ENCODE data around the gene TACR2. TPM values are rescaled to one million over a fixed set of nuclear protein-coding genes. Genes with fewer than 3 reads are reported as not detected.

Gene TACR2
- polyA plus RNA-seq, 4 donors = 0.81 to 4.0 (median 0.86) TPM; not detected in 1

GRCh38 chr10:69376662-69377061 is 40.1 kb downstream of the TACR2 start:
- WGBS, 3 donors = 89 to 96% (median 96%) methylated on average over 11 of the region's 11 CpGs
- no peaks in the 10 kb centered on the region for H3K4me1 ChIP-seq (ENCODE audit: control insufficient read depth in 3 of 3, insufficient read depth in 2 of 3, low read depth in 1 of 3, low read length in 2 of 3)
- peaks cover 0 to 10% (median 0%) of the 10 kb centered on the region in 3 donors for H3K27me3 ChIP-seq (ENCODE audit: control insufficient read depth in 3 of 3, insufficient read depth in 3 of 3, low read length in 3 of 3)
- FAIRE-seq = no peak
- DNase-seq = no peak
- H3K4me3 ChIP-seq (ENCODE audit: low read depth in 1 of 3, low read length in 3 of 3) = no peak overlapping the region
- H3K27ac ChIP-seq (ENCODE audit: low read depth in 1 of 3, low read length in 2 of 3) = no peak overlapping the region
- H3K9me3 ChIP-seq (ENCODE audit: control insufficient read depth in 2 of 2, insufficient read depth in 1 of 2, low read depth in 1 of 2, low read length in 1 of 2) = no peaks in the 10 kb centered on the region
- H3K36me3 ChIP-seq (ENCODE audit: control insufficient read depth in 3 of 3, insufficient read depth in 2 of 3, low read depth in 1 of 3, low read length in 3 of 3) = peaks cover 3 to 26% (median 5%) of the 10 kb centered on the region in 3 donors

- Histone ChIP-seq H3K36me3 (ENCODE audit: control insufficient read depth in 3 of 3, insufficient read depth in 2 of 3, low read depth in 1 of 3, low read length in 3 of 3) (peaks cover 3 to 26% (median 5%) of the 10 kb centered on the region in 3 donors), H3K9me3 (ENCODE audit: control insufficient read depth in 2 of 2, insufficient read depth in 1 of 2, low read depth in 1 of 2, low read length in 1 of 2) (no peaks in the 10 kb centered on the region), H3K4me3 (ENCODE audit: low read depth in 1 of 3, low read length in 3 of 3) (no peak overlapping the region), H3K27ac (ENCODE audit: low read depth in 1 of 3, low read length in 2 of 3) (no peak overlapping the region), H3K27me3 (ENCODE audit: control insufficient read depth in 3 of 3, insufficient read depth in 3 of 3, low read length in 3 of 3) (peaks cover 0 to 10% (median 0%) of the 10 kb centered on the region in 3 donors), H3K4me1 (ENCODE audit: control insufficient read depth in 3 of 3, insufficient read depth in 2 of 3, low read depth in 1 of 3, low read length in 2 of 3) (no peaks in the 10 kb centered on the region)
- WGBS, 3 donors = 48 to 56% (median 55%) methylated on average over 19 of the region's 19 CpGs
- DNase-seq = no peak
- no peak for FAIRE-seq
These were observed 41.2 kb downstream of the TACR2 start for GRCh38 chr10:69375307-69376151.

- no peaks in the 10 kb centered on the region for H3K4me1 ChIP-seq (ENCODE audit: control insufficient read depth in 3 of 3, insufficient read depth in 2 of 3, low read depth in 1 of 3, low read length in 2 of 3)
- DNase-seq (no peak), FAIRE-seq (no peak)
- no peaks in the 10 kb centered on the region for H3K9me3 ChIP-seq (ENCODE audit: control insufficient read depth in 2 of 2, insufficient read depth in 1 of 2, low read depth in 1 of 2, low read length in 1 of 2)
- H3K36me3 ChIP-seq (ENCODE audit: control insufficient read depth in 3 of 3, insufficient read depth in 2 of 3, low read depth in 1 of 3, low read length in 3 of 3) = peaks cover 0 to 27% (median 5%) of the 10 kb centered on the region in 3 donors
- peaks cover 0 to 10% (median 0%) of the 10 kb centered on the region in 3 donors for H3K27me3 ChIP-seq (ENCODE audit: control insufficient read depth in 3 of 3, insufficient read depth in 3 of 3, low read length in 3 of 3)
- no peak overlapping the region for H3K27ac ChIP-seq (ENCODE audit: low read depth in 1 of 3, low read length in 2 of 3)
- 93 to 98% (median 96%) methylated on average over 2 of the region's 2 CpGs for WGBS, 3 donors
- no peak overlapping the region for H3K4me3 ChIP-seq (ENCODE audit: low read depth in 1 of 3, low read length in 3 of 3)
These were observed 41.8 kb downstream of the TACR2 start for GRCh38 chr10:69374931-69375306.

- Histone ChIP-seq H3K4me1 (ENCODE audit: control insufficient read depth in 3 of 3, insufficient read depth in 2 of 3, low read depth in 1 of 3, low read length in 2 of 3) (no peaks in the 10 kb centered on the region), H3K36me3 (ENCODE audit: control insufficient read depth in 3 of 3, insufficient read depth in 2 of 3, low read depth in 1 of 3, low read length in 3 of 3) (peaks cover 0 to 22% (median 5%) of the 10 kb centered on the region in 3 donors), H3K27me3 (ENCODE audit: control insufficient read depth in 3 of 3, insufficient read depth in 3 of 3, low read length in 3 of 3) (peaks cover 0 to 10% (median 0%) of the 10 kb centered on the region in 3 donors), H3K27ac (ENCODE audit: low read depth in 1 of 3, low read length in 2 of 3) (no peak overlapping the region), H3K4me3 (ENCODE audit: low read depth in 1 of 3, low read length in 3 of 3) (no peak overlapping the region), H3K9me3 (ENCODE audit: control insufficient read depth in 2 of 2, insufficient read depth in 1 of 2, low read depth in 1 of 2, low read length in 1 of 2) (no peaks in the 10 kb centered on the region)
- WGBS, 3 donors = 80 to 89% (median 85%) methylated on average over 13 of the region's 13 CpGs
- FAIRE-seq (no peak), DNase-seq (no peak)
These were observed 42.5 kb downstream of the TACR2 start for GRCh38 chr10:69374242-69374641.

- DNase-seq (no peak), FAIRE-seq (no peak)
- peaks cover 0 to 10% (median 0%) of the 10 kb centered on the region in 3 donors for H3K27me3 ChIP-seq (ENCODE audit: control insufficient read depth in 3 of 3, insufficient read depth in 3 of 3, low read length in 3 of 3)
- no peak overlapping the region for H3K27ac ChIP-seq (ENCODE audit: low read depth in 1 of 3, low read length in 2 of 3)
- H3K4me3 ChIP-seq (ENCODE audit: low read depth in 1 of 3, low read length in 3 of 3) = no peak overlapping the region
- WGBS, 3 donors = 84 to 88% (median 85%) methylated on average over 9 of the region's 9 CpGs
- no peaks in the 10 kb centered on the region for H3K9me3 ChIP-seq (ENCODE audit: control insufficient read depth in 2 of 2, insufficient read depth in 1 of 2, low read depth in 1 of 2, low read length in 1 of 2)
- H3K36me3 ChIP-seq (ENCODE audit: control insufficient read depth in 3 of 3, insufficient read depth in 2 of 3, low read depth in 1 of 3, low read length in 3 of 3) = peaks cover 0 to 30% (median 3%) of the 10 kb centered on the region in 3 donors
- no peaks in the 10 kb centered on the region for H3K4me1 ChIP-seq (ENCODE audit: control insufficient read depth in 3 of 3, insufficient read depth in 2 of 3, low read depth in 1 of 3, low read length in 2 of 3)
These were observed 44.4 kb downstream of the TACR2 start for GRCh38 chr10:69372126-69372980.

GRCh38 chr10:69367469-69367868 is 49.2 kb downstream of the TACR2 start:
- Histone ChIP-seq H3K36me3 (ENCODE audit: control insufficient read depth in 3 of 3, insufficient read depth in 2 of 3, low read depth in 1 of 3, low read length in 3 of 3) (peaks cover 0 to 27% (median 0%) of the 10 kb centered on the region in 3 donors), H3K9me3 (ENCODE audit: control insufficient read depth in 2 of 2, insufficient read depth in 1 of 2, low read depth in 1 of 2, low read length in 1 of 2) (no peaks in the 10 kb centered on the region), H3K4me3 (ENCODE audit: low read depth in 1 of 3, low read length in 3 of 3) (no peak overlapping the region), H3K27ac (ENCODE audit: low read depth in 1 of 3, low read length in 2 of 3) (no peak overlapping the region), H3K27me3 (ENCODE audit: control insufficient read depth in 3 of 3, insufficient read depth in 3 of 3, low read length in 3 of 3) (no peaks in the 10 kb centered on the region), H3K4me1 (ENCODE audit: control insufficient read depth in 3 of 3, insufficient read depth in 2 of 3, low read depth in 1 of 3, low read length in 2 of 3) (no peaks in the 10 kb centered on the region)
- DNase-seq (no peak), FAIRE-seq (no peak)
- 75 to 84% (median 79%) methylated on average over 4 of the region's 4 CpGs for WGBS, 3 donors

GRCh38 chr10:69366738-69367137 is 50.0 kb downstream of the TACR2 start:
- H3K4me3 ChIP-seq (ENCODE audit: low read depth in 1 of 3, low read length in 3 of 3) = no peak overlapping the region
- 91 to 98% (median 93%) methylated on average over 5 of the region's 5 CpGs for WGBS, 3 donors

GRCh38 chr10:69364232-69364940 is 52.3 kb downstream of the TACR2 start:
- H3K27me3 ChIP-seq (ENCODE audit: control insufficient read depth in 3 of 3, insufficient read depth in 3 of 3, low read length in 3 of 3) = no peaks in the 10 kb centered on the region
- 91 to 97% (median 95%) methylated on average over 9 of the region's 9 CpGs for WGBS, 3 donors
- FAIRE-seq = no peak
- DNase-seq = no peak
- H3K4me3 ChIP-seq (ENCODE audit: low read depth in 1 of 3, low read length in 3 of 3) = no peak overlapping the region
- H3K4me1 ChIP-seq (ENCODE audit: control insufficient read depth in 3 of 3, insufficient read depth in 2 of 3, low read depth in 1 of 3, low read length in 2 of 3) = peaks cover 0 to 6% (median 0%) of the 10 kb centered on the region in 3 donors
- H3K27ac ChIP-seq (ENCODE audit: low read depth in 1 of 3, low read length in 2 of 3) = no peak overlapping the region
- peaks cover 0 to 39% (median 0%) of the 10 kb centered on the region in 3 donors for H3K36me3 ChIP-seq (ENCODE audit: control insufficient read depth in 3 of 3, insufficient read depth in 2 of 3, low read depth in 1 of 3, low read length in 3 of 3)
- no peaks in the 10 kb centered on the region for H3K9me3 ChIP-seq (ENCODE audit: control insufficient read depth in 2 of 2, insufficient read depth in 1 of 2, low read depth in 1 of 2, low read length in 1 of 2)

More at GRCh38 chr10:69366738-69367137, 50.0 kb downstream of the TACR2 start:
- peaks cover 0 to 27% (median 0%) of the 10 kb centered on the region in 3 donors for H3K36me3 ChIP-seq (ENCODE audit: control insufficient read depth in 3 of 3, insufficient read depth in 2 of 3, low read depth in 1 of 3, low read length in 3 of 3)
- H3K4me1 ChIP-seq (ENCODE audit: control insufficient read depth in 3 of 3, insufficient read depth in 2 of 3, low read depth in 1 of 3, low read length in 2 of 3) = no peaks in the 10 kb centered on the region
- DNase-seq = no peak
- no peaks in the 10 kb centered on the region for H3K9me3 ChIP-seq (ENCODE audit: control insufficient read depth in 2 of 2, insufficient read depth in 1 of 2, low read depth in 1 of 2, low read length in 1 of 2)
- no peak overlapping the region for H3K27ac ChIP-seq (ENCODE audit: low read depth in 1 of 3, low read length in 2 of 3)
- FAIRE-seq = no peak
- H3K27me3 ChIP-seq (ENCODE audit: control insufficient read depth in 3 of 3, insufficient read depth in 3 of 3, low read length in 3 of 3) = no peaks in the 10 kb centered on the region

All from small intestine (tissue), 7 donors.